Right renal pelvis (tissue), 4 donors: ENCODE measurements around the gene FRMD3. TPM values are rescaled to one million over a fixed set of nuclear protein-coding genes. Genes with fewer than 3 reads are reported as not detected.
A peak's percentile ranks its signal among the peaks of the same experiment; 100 is the strongest.

Experiments
- DNase-seq, 4 donors: peaks; one replicate each; pipeline ENCODE4 v3.0.0-alpha.2; 2013; ENCODE audit warnings: low read depth in 4 of 4, low spot score in 3 of 4, missing footprints in 1 of 4
- polyA plus RNA-seq, 4 donors: library from polyadenylated mRNA; unstranded; fragments of 120-200 nt; gene quantifications; one replicate each; pipeline ENCODE4 v1.2.1, GENCODE V29; 2013; ENCODE audit not compliant: insufficient read length in 4 of 4

Gene FRMD3
- polyA plus RNA-seq, 4 donors = 21.4 to 28.9 (median 25.2) TPM

- no peak for DNase-seq
Observed at GRCh38 chr9:83257937-83258891, 280.0 kb downstream of the FRMD3 start.

DNA sequence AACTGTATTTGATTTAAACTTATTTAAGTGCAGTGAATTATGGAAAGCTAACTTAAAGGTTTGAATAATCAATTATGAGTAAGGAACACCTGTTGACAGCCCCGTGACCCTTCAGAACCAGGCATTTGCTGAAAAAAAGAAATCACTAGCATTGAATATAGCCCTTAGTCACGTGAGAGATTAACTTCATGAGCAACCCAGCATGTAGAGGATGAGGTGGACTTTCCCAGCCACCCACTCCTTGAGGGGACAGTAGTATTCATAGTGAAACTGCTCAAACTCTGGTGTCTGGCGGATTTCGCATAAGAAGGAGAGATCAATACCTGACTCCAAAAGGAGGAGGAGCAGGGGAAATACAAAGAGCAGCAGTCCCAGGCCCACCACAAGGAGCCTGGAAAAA lies 290.5 kb downstream of the FRMD3 start:
- DNase-seq = no peak

DNA sequence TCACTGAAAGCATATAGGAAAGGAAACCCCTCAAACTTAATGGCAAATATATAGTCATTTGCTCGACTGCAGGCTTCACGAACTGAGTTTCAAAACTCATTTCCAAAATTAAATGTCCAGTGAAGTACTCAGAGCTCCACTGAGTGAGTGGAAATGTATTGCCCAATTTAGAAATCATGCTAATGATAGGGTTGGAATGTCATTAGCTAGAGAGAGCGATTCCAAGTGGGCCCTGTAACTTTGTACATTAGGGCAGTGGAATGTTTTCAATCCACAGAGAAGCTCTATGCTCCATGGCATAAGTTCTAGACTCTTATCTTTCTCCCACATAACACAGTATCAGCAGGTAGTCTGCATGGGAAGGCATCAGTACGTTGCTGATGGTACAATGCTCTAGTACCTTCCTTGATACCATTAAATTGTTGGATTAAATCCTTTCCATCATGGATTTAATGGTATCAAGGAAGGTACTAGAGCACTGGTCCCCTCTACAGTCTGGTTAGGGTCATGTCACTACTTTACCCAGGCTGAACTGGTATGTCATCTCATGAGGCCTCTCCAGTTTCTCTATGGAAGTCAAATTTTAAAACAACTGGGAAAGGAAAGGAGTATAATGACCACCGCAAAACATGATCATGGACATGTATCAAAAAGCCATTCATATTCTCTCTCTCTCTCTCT lies 292.1 kb downstream of the FRMD3 start:
- no peak for DNase-seq

DNA sequence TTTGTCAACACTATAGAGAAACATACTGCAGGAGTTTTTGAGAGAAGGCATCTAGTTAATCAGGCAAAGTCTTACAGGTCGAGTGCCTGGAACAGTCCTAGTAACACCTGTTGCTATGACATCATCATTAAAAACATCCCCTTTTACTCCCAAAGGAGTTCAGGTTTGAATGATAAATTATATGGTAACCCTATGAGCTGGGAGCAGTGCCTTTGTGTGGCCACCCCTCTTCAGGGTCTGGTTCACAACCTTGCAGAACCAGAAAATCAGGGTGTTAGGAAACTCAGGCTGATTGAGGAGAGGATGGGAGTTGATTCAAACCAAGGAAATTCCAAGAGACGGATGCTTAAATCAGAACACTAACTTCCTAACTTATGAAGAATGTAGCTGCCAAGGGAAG lies 296.1 kb downstream of the FRMD3 start:
- no peak for DNase-seq

DNA sequence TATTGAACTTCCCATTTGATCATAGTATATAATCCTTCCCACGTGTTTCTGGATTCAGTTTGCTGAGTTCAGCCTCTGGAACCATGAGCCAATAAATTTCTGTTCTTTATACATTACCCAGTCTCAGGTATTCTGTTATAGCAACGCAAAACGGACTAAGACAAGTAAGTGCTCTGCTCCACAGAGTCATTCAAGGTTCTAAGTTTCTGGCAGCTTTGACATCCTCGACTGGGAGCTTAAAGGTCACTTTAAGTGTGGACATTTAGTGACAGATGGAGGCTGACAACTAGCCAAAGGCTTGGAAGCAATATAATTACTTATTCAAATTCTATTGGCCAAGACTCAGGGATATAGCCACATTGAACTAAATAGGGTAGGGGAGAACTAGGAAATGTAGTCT lies 297.5 kb downstream of the FRMD3 start:
- no peak for DNase-seq

- no peak for DNase-seq
Observed at GRCh38 chr9:83239747-83240146, 298.5 kb downstream of the FRMD3 start.

GRCh38 chr9:83238871-83239640 lies 299.1 kb downstream of the FRMD3 start:
- peak in 1 of 4 donors; percentile 10 for DNase-seq

DNA sequence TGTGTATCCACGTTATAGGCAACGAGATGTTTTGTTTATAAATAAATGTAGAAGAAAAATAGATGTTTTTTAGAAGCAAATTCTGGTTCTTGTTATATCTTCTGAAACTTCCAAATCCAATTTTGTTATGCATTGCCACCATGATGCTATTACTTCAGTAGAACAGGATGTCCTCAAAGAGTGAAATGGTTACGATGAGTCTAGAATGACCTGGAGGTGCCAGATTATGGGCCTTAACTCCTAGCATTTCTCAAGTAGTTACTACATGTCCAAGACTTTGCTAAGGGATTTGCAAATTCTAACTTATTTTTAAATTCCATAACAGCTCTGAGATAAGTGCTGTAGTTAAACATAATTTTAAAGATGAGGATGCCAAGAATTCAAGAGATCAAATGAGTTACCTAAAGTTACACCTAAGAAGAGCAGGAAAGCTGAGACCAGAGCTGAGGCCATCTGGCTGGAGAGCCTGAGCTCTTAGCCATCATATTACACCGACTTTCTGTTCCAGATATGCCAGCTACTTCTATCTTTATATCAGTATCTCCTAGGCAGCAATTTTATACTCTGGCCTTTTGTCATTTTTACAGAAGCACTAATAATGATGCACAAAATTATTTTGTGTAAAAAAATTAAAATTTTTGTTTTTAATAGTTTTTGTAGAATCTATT lies 302.0 kb downstream of the FRMD3 start:
- DNase-seq = no peak

DNA sequence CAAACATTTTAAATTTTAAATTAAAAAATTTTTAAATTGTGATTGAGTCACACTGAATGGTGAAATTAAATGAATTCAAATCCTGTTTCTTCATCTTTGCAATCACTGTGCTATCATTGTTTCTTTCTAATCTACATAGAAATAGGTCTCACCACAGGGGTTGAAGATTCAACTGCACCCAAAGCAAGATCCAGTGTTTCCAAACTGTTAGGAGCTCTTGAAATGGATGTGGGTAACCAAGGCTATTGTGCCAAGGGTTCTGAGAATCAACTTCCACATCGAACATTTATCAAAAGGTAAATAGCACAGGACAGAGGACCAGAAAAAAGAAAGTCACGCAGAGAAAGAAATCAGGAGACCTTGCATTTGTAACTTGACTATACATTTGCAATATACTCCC lies 302.7 kb downstream of the FRMD3 start:
- no peak for DNase-seq

DNA sequence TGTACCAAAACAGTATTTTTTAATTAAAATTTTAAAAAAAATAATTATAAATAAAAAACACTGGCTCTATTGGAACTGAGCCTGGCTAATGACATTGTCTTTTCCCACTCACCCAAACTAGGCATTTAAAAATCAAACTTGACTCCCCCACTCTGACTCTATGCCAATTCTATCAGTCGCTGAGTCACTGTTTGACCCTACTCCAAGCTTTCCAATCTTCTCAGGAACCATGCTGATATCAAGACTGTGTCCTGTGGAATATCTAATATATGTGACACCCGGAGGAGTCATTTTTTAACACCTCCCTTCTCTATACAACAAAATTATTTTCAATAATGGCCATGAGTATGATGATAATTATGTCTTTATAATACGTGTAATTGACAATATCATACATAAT lies 303.7 kb downstream of the FRMD3 start:
- DNase-seq = no peak

DNA sequence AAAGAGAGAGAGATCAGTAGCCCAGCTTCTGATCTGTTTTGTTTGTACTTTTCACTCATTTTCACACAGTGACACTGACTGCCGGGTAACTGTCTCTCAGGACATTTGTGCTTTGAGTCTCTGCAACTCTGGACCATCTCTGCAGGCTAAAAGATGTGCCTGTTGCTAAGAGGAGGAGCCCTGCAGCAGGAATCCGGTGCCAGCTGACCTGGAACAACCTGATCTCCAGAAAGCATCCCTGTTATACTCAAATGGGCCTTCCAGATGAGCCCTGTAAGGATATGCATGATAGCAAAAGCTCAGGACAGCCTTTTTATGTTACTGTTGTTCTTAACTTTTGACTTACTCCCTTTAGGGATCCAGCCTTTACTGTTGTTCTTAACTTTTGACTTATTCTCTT lies 304.6 kb downstream of the FRMD3 start:
- DNase-seq = no peak

GRCh38 chr9:83231039-83231438 lies 307.2 kb downstream of the FRMD3 start:
- DNase-seq = no peak

GRCh38 chr9:83220730-83221129 lies 317.5 kb downstream of the FRMD3 start:
- no peak for DNase-seq

GRCh38 chr9:83219924-83220438 lies 318.2 kb downstream of the FRMD3 start:
- no peak for DNase-seq

DNA sequence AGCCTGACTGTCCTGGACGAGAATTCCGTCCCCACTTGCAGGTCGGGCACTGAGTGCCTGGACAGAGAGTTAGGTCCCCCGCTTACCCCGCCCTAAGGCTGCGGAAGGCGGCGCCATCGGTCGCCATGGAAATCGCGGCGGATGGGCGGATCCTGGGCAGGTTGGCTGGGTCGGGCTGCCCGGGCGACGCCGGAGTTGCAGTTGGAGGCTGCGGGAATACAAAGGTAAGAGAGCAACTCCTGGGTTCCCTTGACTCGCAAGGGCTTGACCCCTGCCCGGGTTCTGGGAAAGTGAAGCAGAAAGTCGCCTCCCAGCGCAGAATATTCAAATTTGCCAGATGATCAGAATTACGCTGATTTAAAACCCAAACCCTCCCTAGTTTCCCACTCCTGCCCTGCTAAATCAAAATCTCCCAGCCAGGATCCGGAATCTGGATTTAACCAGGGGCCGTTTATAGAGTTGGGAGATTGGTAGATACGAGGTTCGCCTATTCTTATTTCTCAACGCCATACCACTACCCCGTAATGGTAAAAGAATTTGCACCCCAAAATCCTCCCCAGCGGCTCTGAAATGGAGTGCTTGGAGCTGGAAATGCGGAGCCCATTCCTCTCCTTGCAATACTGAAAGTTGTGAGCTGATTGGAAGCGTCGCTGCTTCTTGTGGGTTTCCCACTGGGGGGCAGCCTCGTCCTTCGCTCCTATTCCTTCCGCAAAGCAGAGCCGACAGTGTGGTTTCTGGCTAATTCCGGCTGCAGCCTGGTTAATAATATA lies 318.9 kb downstream of the FRMD3 start:
- peak; percentile 63 to 91 (median 84) for DNase-seq

GRCh38 chr9:83218411-83219090 lies 319.6 kb downstream of the FRMD3 start:
- DNase-seq = no peak

DNA sequence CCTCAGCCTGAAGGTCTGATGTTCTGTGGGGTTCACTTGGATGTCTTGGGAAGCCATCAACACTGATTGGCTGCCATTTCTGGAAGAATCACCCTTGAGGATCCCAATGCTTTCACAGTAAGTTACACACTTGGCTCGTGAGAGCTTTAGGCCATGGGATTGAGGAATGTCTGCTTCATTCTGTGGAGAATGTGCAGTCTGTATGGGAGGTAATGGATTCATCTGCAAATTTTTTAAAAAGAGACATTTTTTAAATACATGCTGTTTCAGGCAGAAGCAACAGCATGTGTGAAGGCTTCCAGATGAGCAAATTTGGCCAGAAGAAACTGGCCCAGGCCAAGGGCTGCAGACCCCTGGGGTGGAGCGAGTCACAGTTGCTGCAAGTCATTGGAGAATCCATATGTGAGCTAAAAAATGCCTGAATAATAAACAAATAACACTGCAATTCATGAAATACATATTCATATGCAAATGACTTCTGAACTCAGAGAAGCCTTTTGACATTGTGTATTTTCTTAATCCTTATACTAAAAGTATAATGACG lies 328.9 kb downstream of the FRMD3 start:
- no peak for DNase-seq

DNA sequence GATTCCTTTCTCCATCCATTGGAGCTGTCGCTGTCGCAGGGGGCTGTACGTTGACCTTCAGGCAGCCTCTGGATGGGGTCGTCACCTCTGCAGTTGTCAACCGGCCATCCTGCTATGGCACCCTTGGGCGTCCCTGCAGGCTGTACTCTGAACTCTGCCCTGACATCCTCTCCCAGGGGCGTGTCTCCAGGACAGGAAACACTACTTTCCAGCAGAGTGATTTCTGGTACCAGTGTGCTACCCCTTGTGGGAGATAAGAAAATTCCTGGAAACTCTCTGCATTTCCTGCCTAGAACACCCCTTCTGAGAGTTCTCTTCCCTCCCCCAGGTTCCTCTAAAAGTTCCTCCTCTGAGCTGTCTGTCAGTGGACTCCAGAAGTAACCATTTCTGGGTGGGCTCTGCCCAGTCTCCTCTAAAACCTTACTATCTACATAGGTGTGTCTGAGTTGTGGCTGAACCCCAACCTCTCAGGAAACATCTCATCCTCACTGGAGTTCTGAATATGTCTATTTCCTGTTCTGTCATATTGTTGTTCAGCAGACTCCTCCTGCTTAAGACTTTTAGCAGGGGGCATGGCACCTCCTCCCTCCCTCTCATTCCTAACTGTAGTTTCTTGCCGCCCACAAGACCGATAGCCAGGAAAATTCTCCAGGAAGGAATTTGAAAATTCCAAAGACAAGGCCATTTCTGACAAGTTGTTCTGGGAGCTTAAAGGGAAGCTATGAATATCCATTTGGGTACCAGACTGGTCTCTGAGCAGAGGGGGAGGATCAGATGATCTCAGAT lies 329.9 kb downstream of the FRMD3 start:
- no peak for DNase-seq
